Activated T-cell treated with anti-CD3 and anti-CD28 coated beads, Interleukin-2, amount 50 U/mL, for 48 hours (primary cell): Measurements from ENCODE around the gene KRT71.

Source experiments
- DNase-seq, 2 experiments: peaks; one replicate each; pipeline ENCODE4 v3.0.0-alpha.2; 2020

The KRT71 gene

DNA sequence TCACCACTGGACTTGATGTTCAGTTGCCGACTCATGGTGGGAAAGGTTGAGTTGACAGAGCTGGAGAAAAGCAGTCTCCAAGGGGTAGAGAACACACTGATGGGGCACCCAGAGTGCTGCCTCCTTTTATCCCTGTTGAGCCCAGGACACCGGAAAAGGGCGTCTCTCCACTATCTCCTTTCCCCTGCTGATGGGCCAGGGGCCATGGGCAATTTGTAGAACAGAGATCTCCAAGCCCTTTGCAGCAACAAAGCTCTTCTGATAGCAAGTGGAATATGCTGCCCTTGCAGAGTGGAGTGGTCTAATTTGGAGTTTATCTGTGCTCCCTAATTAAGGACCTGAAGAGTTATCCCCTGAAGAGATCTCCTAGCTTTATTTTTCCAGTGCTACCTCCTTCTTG is 20.8 kb upstream of the KRT71 start, which contains the start of gene KRT74:
Gene KRT74 (minus strand): TSS at position 101 of the 400 bp plus-strand sequence. CDS start 66 bp downstream, at position 35.
- no peak for DNase-seq

DNA sequence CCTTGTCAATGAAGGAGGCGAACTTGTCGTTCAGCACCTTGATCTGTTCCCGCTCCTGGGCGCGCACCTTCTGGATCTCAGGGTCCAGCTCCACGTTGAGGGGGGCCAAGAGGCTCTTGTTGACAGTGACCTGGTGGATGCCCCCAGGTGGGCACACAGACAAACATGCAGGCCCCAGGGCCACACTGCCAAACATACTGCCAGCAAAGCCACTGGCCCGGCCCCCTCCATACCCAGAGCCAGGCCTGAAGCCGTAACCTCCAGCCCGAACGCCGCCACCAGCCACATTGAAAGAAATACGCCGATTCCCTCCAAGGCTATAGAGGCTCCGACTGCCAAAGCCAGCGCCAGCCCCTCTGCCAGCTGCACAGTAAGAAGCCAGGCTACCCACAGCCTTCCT is 20.4 kb upstream of the KRT71 start:
- DNase-seq: no peak

DNA sequence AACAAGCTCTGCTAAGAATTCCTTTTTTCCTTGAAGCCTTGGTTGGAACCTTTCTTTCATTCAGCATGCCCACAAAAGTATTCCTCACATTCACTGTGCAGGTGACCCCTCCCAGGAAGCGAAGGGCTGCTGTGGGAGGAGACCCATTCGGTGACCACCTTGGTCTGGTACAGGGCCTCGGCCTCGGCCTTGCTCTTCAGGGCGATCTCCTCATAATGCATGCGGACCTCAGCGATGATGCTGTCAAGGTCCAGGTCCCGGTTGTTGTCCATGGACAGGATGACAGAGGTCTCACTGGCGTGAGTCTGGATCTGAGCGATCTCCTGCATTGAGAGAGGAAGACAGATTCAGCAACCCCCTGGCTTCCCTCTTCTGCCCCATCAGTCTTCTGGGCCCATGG is 17.6 kb upstream of the KRT71 start:
- DNase-seq: no peak

DNA sequence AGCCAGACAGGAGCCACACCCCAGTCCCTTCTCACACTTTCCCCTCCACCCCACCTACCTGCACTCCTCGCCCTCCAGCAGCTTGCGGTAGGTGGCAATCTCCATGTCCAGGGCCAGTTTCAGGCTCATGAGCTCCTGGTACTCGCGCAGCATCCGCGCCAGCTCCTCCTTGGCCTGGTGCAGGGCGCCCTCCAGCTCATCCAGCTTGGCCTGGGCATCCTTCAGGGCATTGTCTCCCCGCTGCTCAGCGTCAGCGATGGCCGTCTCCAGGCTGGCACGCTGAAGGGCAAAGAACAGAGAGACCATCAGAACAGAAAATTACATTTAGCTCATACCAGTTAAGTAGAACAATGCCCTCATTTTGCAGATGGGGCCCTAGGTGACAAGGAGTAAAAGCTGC is 15.2 kb upstream of the KRT71 start:
- no peak for DNase-seq

DNA sequence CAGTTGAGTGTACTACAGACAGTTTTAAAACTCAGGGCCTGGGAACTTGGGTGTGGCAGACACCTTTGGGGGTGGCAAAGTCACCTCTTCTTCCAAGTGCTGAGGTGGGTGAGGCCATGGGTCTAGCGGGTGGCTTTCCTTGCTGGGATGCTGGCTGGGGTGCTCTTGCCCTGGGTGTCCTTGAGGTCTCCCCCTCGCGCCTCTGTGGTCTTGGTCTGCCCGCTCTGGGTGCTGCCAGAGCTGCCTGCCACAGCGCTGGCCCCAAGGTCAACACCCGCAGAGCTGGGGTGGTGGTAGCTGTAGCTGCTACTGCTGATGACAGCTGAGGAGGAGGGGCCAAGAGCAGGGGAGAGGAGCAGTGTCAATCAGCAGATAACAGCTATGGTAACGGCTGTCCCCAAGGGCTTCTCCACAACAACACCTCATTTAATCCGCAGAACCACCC is 13.9 kb upstream of the KRT71 start:
- no peak for DNase-seq

DNA sequence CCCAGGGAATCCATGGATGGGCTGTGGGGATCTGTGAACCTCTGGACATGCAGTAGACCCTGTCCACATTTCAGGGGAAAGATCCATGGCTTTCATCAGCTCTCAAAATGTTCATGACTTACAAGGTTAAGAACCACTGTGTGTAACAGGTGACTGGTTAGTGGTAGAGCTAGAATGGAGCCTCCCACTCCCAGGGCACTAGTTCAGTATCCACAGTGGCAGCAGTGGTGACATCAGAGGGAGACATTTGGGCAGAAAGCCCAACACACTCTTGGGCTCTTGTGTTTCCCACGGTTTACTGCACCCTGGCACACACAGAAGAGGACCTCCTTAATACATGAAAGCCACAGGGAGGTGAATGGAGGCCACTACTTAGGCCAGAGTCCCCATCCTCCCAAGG is 11.6 kb upstream of the KRT71 start:
- DNase-seq: no peak

DNA sequence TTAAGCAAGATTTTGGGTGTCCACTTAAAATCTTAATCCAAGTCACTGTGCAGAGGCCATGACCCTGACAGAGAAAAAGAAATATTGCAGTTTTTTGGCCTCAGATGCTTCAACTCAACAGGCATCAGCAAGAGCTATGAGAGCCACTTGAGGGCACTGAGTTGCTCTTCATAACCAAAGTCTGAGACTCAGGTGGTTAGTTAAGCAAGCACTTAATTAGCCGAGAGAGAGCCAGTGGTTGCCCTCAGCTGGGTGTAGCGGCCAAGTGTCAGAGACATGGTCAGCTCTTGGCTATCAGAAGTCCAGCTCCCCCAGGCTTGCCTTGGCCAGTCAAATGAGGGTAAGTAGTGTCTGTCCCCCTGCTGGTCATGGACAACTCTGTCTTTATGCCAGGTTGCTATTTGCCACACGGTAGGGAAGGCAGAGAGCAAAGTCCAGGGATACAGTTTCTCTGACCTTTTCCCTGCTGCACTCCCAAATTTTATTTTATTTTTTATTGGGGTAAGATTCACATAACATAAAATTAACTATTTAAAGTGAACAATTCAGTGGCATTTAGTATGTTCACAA is 9.0 kb upstream of the KRT71 start:
- no peak for DNase-seq

DNA sequence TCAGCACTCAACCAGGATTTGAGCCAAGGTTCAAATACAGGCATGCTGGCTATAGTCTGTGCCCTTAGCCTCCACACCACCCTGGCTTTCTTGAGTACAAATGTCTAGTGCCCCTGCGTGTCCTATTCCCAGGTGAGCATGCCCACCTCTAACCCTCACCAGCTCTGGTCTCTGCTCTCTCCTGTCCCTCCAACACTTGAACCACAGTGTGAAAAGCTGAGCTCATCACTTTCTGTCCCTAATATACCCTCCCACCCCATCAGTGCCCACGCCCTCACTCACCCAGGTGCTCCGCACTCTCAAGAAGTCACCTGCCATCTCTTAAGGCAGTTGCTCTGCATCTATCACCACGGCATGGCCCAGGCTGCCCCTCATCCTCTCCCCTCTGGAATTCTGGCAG is 7.0 kb upstream of the KRT71 start:
- no peak for DNase-seq

DNA sequence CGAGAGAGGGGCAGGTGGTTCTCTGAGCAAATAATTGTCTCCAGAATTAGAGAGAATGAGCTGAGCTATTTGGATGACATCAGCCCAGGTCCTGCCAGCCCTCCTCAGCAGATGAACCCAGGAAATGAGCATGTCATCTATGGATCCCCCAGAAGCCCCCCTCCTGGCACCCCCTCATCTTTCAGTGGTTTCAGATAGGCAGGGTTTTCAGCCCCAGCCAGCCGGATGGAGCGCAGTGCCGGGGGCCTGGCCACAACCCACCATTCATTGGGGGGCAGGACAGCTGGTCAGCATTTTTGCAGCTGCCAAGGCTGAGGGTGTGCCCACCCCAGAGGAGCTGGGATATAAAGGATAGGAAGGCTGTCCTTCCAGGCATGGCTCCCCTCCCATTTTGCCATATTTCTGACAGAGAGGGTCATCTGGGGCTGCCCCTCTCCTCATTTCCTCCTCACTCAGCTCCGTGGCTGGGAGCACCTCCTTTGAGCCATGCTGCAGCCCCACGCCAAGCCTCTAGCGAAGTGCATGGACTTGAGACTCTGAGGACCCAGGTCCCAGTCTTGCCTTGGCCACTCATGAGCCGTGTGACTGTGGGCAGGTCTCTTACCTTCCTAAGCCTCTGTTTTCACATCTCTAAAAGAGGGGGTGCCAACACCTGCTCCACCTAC is 6.0 kb upstream of the KRT71 start:
- no peak for DNase-seq

DNA sequence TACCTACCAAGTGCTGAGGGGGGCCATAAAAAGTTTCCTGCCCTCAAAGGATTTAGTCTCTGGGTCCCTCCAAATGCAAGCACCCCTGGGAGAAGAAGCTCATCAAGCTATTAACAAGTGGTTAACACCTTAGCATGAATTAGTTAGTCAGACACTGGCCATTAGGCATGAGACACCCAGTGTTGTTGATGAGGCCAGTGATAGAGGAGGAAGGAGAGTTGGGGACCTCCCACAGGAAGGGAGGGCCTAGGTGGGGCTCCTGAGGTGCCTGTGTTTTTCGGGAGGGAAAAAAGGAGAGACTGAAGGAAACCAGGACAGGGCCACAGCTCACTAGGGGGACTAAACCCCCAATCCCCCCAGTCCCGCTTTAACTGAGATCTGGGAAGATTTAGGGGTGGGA is 4.5 kb upstream of the KRT71 start:
- DNase-seq: no peak

DNA sequence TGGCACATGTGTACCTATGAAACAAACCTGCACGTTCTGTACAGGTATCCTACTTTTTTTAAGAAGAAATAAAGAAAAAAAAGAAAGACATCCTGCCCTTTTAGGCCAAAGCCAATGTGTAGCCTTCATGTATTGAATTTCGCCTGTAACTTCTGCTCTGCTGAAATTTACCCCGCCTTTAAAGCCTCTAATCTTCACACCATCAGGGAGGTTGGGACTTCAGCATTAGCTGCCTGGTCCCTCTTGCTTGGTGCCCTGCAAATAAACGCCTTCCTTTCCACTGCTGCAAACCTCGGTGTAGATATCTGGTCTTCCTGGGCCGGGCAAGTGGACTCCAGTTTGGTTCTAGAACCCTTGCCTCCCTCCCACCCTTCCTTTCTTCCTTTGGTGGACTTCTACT is 2.6 kb upstream of the KRT71 start:
- no peak for DNase-seq

DNA sequence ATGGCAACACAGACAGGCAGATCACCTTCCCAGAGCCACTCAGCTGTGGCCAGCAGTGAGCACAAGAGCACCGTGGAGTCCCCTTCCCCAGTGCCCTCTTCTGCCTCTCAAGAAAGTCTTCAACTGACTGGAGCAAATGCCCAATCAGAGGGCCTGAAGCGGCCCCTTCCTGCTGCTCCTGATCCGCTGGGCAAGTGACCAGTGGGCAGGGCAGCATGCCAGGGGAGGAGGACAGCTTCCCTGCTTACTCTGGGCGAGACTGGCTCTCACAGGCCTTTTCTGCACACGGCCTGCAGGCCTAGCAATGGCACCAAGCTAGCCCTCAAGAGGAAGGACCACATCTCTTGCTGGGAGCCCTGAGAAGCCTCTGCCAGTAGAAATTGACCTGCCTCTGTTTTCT is 890 bp downstream of the KRT71 start:
- DNase-seq: no peak

DNA sequence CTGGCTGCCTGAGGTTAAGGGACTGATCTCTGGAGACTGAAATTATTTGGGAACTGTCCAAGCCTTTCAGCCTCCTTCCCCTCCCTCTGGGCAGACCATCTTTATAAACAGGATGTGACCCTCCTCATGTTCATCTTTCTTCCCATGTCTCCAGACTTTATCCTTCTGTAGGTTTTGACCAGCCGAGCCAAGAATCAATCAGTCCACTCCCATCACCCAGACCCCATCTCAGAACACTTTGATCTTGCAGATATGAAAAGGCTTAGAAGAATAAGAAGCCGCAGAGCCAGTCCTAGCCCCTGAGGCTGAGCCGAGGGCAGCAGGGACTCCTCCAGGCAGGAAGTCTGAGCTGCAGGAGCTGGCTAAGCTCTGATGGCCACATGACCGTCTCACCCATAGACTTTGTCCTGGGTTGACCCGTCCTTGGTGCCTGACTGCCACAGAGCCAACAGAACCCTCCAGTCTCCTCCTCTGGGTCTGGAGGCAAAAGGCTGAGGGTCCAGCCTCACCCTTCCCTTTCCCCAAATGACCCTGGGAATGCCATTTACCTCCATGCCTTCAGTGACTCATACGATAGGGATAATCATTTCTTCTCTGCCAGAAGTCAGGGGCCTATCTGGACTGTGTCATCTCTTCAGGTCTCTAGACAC is 1.6 kb downstream of the KRT71 start:
- DNase-seq: no peak

DNA sequence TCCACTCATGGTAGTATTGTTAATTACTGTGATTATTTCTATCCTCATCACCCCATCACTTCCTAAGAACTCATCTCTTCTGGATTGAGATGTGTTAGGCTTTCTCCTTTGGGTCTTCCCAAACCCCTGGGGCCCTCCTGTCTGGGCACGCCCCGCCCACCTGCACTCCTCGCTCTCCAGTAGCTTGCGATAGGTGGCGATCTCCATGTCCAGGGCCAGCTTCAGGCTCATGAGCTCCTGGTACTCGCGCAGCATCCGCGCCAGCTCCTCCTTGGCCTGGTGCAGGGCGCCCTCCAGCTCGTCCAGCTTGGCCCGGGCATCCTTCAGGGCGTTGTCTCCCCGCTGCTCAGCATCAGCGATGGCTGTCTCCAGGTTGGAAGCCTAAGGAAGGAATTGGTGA is 6.8 kb downstream of the KRT71 start:
- DNase-seq: no peak

DNA sequence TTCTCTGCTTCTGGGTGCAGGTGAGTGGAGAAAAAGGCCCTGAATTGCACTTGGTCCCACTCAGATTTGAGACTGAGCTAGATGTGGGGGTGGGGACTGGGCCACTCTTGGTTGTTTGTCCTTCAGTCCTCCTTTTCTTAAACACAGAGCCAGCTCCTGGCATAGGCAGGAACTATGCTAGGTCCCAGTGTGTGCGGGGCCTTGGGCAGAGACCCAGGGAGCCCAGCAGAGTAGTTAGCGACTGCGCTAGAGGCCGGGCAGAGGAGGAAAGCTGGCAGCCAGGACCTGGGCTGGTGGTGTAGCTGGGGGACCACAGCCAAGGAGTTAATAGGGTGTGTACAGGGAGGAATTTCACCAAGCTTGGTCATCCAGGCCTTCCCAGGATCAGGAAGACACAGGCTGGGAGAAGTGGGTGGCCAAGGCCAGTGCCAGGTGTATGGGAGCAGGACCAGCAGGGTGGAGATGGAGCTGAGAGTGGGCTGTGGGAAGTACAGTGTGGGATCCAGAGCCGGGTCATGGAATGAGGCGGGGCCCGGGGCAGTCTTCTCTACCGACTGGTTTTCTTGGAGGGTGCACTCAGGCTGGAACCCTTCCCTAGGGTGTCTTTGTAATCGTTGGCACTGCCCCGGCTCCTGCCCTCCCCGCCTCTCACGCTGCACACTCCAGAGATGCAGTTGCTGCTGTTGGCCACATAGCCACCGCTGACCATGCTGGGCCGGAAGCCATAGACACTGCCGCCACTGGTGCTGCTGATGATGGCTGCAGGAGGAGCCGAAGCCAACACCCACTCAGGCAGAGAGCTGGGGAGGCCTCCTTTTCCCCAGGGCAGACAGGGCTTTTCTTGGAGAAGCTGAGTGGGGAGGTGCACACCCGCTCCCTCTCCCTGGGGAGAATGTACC is 8.7 kb downstream of the KRT71 start:
- DNase-seq: no peak

DNA sequence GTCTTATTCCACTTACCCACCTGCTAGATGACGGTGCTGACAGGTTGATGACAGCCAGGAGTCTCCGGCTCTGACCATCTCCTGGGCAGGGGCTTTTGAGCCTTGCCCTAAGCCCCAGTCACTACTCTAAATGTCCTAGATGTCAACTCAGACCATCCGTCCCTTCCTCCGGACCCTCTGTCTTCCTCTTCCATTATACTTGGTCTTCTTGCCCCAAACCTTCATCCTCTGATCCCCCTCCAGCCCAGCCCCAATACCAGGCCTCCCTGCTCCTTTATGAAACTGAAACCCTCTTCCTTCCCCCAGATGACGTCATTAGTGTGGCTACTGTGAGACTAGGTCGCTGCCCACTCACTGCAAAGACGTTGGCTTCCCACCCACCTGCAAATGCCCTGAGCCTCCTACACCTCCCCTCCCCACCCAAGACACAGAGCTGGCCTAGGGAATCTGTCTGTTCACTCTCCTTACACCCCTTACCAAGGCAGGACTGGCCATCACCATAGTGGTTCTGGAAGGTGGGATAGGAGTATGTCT is 10.1 kb downstream of the KRT71 start:
- DNase-seq: no peak

DNA sequence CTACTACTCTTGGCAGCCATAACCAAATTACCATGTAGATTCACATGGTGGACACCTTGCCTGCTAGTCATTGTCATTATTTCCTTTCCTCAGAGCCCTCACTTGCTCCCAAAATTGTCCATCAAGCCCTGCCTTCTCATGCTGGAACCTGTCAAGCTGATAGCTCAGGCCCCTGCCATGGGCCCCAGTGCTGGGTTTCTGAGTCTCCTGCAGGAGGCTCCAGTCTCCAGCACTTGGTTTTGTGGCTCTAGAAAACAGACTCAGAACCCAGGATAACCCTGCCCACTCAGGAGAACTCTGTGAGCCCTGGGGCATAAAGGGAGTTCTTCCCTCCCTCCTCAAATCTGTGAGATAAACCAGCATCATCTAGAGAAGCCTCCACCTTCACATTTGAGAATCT is 10.8 kb downstream of the KRT71 start:
- DNase-seq: no peak

DNA sequence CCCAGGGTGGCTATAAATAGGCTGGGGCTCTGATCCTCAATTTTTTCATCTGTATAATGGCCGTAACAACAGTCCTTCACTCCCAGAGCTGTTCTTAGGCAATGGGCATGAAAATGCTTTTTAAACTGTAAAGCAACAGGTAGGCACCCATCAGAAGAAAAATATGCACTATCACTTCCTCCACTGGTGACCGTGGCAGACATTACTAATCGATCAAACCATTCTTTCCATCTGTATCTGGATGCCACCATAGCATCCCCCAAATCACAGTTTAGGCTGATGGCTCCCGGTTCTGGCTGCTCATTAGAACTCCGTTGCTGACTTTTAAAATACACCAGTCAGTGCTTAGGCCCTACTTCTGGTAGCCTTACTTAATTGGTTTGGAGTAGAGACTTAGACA is 11.2 kb downstream of the KRT71 start:
- DNase-seq: no peak

DNA sequence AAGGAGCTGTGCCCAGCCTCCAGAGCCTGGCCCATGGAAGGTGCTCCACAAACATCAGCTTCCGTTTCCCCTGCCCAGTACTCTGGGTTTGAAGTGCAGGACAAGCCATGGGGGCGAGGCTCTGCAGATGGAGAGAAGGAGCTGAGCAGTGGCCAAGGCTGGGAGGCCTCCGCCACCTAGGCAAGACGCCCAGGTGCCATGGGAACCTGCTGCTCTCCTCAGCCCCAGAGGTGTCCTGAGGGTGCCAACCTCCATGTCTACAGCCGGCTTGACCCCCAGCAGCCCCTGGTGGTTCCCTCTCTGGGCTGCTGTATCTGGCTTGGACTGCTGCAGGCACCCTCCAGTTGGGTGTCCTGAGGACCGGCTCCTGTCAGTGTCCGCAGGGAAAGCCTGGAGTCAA is 12.4 kb downstream of the KRT71 start:
- no peak for DNase-seq

DNA sequence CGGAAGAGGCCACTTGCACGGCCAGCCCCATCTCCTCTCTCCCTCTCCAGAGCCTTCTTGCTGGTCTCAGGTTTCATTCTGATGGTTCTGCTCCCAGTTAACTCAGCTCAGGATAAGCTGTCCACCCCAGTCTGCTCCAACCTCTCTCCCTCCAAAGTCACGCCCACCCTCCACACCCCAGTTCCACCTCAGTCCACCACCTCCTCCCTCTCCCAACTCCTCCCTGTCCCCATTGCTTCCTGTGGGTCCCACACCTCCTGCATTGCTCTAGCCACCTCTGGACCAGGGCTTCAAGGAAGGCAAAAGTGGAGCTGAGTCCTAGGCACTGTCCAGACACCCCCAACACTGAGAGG is 13.1 kb downstream of the KRT71 start:
- DNase-seq: no peak

DNA sequence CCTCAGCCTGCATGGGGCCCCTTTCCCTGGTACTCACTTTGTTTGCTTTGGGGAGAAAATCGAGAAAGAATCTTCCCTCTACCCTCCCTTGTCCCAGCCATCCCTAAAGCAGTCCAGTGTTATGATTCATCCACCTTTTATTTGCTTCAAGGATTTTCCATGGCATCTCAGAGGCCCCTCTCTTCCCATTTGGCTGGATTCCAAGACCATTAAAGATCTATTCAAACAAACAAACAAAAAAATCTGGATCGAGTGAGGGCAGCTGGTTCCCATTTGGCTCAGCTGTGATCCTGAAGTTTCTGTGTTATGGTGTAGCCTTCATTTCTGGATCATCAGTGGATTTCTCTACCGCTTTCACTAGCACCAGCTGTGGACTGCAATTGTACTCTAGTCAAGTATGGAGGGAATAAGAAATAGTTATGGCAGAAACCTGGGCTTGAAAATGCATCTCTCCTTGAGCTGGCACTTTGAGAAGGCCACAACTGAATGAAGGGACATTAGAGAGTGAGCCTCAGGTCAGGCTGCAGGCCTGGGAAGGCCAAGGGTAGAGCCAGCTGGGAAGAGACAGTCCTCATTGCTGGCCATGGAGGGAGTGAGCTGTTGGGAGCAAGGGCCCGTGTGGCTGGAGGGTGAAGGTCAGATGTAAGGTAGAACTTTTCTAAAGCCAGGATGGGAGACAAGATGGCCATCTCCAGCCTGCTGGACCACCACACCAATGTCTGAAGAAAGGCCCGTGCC is 13.7 kb downstream of the KRT71 start:
- DNase-seq: no peak

DNA sequence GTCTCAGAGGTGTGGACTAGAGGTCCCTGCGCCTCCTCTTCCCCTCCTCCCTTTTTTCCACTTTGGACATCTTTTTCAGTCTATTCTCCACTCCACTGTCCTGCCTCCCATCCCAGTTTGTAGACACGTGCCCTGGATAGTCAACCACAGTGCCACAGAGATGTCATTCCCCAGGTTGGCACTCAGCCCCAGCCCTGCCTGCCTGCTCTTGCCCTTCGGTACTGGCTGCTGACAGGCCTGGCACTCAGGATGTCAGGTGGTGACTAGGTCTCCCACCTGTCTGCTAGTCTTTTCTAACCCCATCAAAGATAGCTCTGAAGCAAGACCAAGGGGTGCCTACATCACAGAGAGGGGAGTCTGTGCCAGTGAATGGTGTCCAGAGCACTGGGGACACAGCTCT is 15.8 kb downstream of the KRT71 start:
- no peak for DNase-seq

DNA sequence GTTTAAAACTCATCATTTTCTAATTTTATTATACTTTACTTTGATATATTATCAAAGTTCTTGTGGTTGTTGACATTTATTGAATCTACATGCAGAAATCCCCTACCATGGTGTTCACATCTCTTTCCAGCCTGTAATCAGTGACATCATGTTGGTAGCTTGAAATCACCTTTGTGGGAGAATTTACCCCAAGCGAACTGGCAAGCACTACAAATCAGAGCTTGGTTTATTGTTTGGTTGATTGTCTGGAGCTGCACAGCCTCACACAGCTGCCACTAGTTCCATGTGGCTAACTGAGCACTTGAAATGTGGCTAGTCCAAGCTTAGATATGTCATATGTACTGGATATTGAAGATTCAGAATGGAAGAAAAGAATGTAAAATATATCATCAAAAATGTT is 17.4 kb downstream of the KRT71 start:
- DNase-seq: no peak
